MM.1S (cell line): ENCODE measurements around the gene LRRC56.

Experiments used
- DNase-seq: peaks from one replicate; pipeline ENCODE4 v3.0.0-alpha.2; 2015
- H2AFZ ChIP-seq: fragments of 300-600 bp; sonication (generic); 2 replicates; pipeline ENCODE4 v1.6.0; 2016; ENCODE audit warnings: antibody characterized with exemption, low read length
- H3F3A ChIP-seq: fragments of 300-600 bp; sonication (generic); 2 replicates; pipeline ENCODE4 v1.6.1; 2016; ENCODE audit warnings: mild to moderate bottlenecking, antibody characterized with exemption, low read length, moderate library complexity, mixed read lengths; ENCODE audit not compliant: insufficient read depth
- H3K27ac ChIP-seq: fragments of 300-600 bp; sonication (generic); 2 replicates; pipeline ENCODE4 v1.5.1; 2016; ENCODE audit warnings: mild to moderate bottlenecking, low read length
- H3K27me3 ChIP-seq: fragments of 300-600 bp; sonication (generic); replicated peaks from 2 replicates; pipeline ENCODE4 v1.6.0; 2016; ENCODE audit warnings: low read length; ENCODE audit not compliant: insufficient read depth
- H3K36me3 ChIP-seq: fragments of 300-600 bp; sonication (generic); replicated peaks from 2 replicates; pipeline ENCODE4 v1.6.1; 2016; ENCODE audit warnings: mild to moderate bottlenecking, low read length, mixed read lengths; ENCODE audit not compliant: insufficient read depth
- H3K4me1 ChIP-seq: fragments of 300-600 bp; sonication (generic); 2 replicates; pipeline ENCODE4 v1.6.1; 2016; ENCODE audit warnings: low read length, mixed read lengths
- H3K4me2 ChIP-seq: fragments of 300-600 bp; sonication (generic); 2 replicates; pipeline ENCODE4 v1.6.0; 2016; ENCODE audit warnings: low read depth, low read length
- H3K4me3 ChIP-seq: fragments of 300-600 bp; sonication (generic); 2 replicates; pipeline ENCODE4 v1.5.1; 2016; ENCODE audit warnings: low read length, mixed read lengths
- H3K79me2 ChIP-seq: fragments of 300-600 bp; sonication (generic); 2 replicates; pipeline ENCODE4 v1.6.1; 2016; ENCODE audit warnings: mixed run types, low read length, mixed read lengths
- H3K9ac ChIP-seq: fragments of 300-600 bp; sonication (generic); 2 replicates; pipeline ENCODE4 v1.6.1; 2016; ENCODE audit warnings: low read length, mixed read lengths
- H3K9me2 ChIP-seq: fragments of 300-600 bp; sonication (generic); replicated peaks from 2 replicates; pipeline ENCODE4 v1.6.1; 2016; ENCODE audit warnings: mild to moderate bottlenecking, low read length, mixed read lengths; ENCODE audit not compliant: insufficient read depth
- H3K9me3 ChIP-seq: fragments of 300-600 bp; sonication (generic); replicated peaks from 2 replicates; pipeline ENCODE4 v1.6.1; 2016; ENCODE audit warnings: mild to moderate bottlenecking, low read length, mixed read lengths; ENCODE audit not compliant: insufficient read depth
- H4K20me1 ChIP-seq: fragments of 300-600 bp; sonication (generic); 2 replicates; pipeline ENCODE4 v1.6.1; 2016; ENCODE audit warnings: mild to moderate bottlenecking, low read length, moderate library complexity, mixed read lengths; ENCODE audit not compliant: insufficient read depth
- EZH2 ChIP-seq: fragments of 300-600 bp; sonication (generic); optimal IDR thresholded peaks from 2 replicates; pipeline ENCODE3; 2017; ENCODE audit warnings: low read depth, mild to moderate bottlenecking, antibody characterized with exemption, low read length, mixed read lengths
- EZH2phosphoT487 ChIP-seq: fragments of 300-600 bp; sonication (generic); IDR thresholded peaks from 2 replicates; pipeline ENCODE4 v1.6.1; 2018; ENCODE audit warnings: antibody characterized with exemption, low read length
- TF ChIP-seq, protein P1 (sequence below): fragments of 300-600 bp; sonication (generic); IDR thresholded peaks from 2 replicates; pipeline ENCODE4 v1.5.1; 2016; ENCODE audit warnings: antibody characterized with exemption, low read length, mixed read lengths

Gene LRRC56

DNA sequence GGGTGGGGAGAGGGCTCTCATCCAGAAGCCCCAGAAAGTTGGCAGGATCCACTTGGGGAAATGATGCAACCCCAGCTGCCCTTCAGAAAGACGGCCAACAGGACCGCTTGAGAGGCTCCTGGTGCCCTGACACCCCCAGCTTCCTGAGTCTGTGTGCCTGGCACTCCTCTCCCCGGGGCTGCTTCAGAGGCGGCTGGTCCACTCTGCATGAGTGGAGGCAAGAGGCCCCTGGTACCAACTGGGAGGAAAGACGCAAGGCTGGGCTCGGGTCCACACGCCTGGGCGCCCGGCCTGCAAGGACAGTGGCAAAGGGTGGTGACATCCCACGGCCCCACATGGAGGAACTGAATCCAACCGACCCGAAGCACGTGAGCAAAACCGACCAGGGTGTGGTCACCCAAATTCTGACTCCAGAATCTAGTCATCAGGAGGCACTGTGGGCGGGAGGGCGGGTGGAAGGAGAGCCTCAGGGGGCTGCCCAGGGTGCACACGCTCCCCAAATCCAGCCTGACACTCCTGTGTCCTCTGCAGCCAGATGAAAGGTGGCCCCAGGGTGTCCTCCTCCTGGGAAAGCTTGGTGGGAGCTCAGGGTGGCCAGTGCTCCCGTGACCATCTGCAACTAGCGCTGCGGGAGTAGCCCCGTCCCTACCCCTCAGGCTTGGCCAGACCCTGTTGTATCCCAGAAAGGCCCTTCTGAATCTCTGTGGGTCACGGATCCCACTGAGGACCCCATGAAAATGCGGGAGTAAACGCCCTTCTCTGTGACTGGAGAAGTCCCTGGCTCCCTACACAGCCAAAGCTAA is 33.9 kb upstream of the LRRC56 start:
- H3K4me2 ChIP-seq, result no peak overlapping the region
- H3K9me3 ChIP-seq, result no peaks in the 10 kb centered on the region
- no peaks in the 10 kb centered on the region for H3K9me2 ChIP-seq
- H2AFZ ChIP-seq, result no peak overlapping the region
- no peaks in the 10 kb centered on the region for H3K27me3 ChIP-seq
- DNase-seq, result no peak
- 0 out of 2 replicates have a peak, but pooled peaks cover 3% of the 10 kb centered on the region for H3F3A ChIP-seq
- H3K4me1 ChIP-seq, result no peaks in the 10 kb centered on the region
- H3K79me2 ChIP-seq, result peaks cover 45% of the 10 kb centered on the region
- H3K4me3 ChIP-seq, result no peak overlapping the region
- no peak for TF ChIP-seq EZH2phosphoT487
- TF ChIP-seq, protein P1, sequence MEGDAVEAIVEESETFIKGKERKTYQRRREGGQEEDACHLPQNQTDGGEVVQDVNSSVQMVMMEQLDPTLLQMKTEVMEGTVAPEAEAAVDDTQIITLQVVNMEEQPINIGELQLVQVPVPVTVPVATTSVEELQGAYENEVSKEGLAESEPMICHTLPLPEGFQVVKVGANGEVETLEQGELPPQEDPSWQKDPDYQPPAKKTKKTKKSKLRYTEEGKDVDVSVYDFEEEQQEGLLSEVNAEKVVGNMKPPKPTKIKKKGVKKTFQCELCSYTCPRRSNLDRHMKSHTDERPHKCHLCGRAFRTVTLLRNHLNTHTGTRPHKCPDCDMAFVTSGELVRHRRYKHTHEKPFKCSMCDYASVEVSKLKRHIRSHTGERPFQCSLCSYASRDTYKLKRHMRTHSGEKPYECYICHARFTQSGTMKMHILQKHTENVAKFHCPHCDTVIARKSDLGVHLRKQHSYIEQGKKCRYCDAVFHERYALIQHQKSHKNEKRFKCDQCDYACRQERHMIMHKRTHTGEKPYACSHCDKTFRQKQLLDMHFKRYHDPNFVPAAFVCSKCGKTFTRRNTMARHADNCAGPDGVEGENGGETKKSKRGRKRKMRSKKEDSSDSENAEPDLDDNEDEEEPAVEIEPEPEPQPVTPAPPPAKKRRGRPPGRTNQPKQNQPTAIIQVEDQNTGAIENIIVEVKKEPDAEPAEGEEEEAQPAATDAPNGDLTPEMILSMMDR, result no peak
- TF ChIP-seq EZH2, result no peak
- no peak overlapping the region for H3K27ac ChIP-seq
- no peaks in the 10 kb centered on the region; the same call in 1 of the 2 replicates for H3K36me3 ChIP-seq
- H4K20me1 ChIP-seq, result no peaks in the 10 kb centered on the region
- H3K9ac ChIP-seq, result no peak overlapping the region

DNA sequence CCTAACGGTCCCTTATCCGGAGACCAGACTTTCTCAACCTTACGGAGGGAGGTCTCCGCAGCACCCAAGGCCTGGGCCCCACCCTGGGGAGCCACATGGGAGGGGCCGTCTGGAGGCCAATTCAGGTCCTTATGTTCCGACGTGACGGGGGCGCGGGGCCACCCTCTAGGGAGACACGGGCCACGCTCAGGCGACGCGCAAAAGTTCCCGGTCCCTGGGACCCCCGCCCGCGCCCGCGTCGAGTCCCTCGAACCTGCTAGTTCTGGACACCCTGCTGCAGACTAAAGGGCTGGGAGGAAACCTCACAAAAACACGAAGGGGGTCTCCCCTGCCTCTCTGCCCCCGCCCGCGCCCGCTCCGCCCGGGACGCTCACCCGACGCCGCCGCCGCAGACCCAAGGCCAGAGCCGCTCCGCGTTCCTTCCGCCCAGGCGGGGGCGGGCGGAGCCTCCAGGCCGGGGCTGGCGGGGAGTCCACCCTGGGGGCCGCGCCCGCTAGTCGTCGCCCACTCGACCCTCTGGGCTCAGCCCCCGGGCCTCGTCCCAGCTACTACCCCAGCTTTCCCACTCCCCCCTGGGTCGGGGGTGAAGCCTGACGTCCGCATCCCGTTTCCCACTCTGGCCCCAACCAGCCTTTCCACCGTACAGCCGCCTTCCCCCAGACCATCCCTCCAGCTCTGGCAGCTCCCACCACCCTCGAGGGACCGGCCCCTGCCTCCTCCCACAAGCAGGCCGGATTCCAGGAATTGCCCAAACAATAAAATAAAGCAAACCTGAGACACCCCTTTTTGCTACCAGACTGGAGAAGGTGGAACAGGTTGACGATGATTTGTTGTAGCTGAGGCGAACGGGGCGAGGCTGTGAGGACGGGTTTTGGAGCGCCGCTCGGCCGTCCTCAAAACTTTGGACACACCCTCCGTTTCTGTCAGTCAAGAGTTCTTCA is 33.0 kb upstream of the LRRC56 start:
- no peak for TF ChIP-seq EZH2phosphoT487
- TF ChIP-seq EZH2, result no peak
- TF ChIP-seq, protein P1, result no peak
- 0 out of 2 replicates have a peak, but pooled peaks cover 3% of the 10 kb centered on the region for H3F3A ChIP-seq
- H2AFZ ChIP-seq, result no peak overlapping the region
- no peaks in the 10 kb centered on the region for H3K27me3 ChIP-seq
- H3K36me3 ChIP-seq, result no peaks in the 10 kb centered on the region; the same call in 1 of the 2 replicates
- H3K27ac ChIP-seq, result no peak overlapping the region
- no peak overlapping the region for H3K9ac ChIP-seq
- no peaks in the 10 kb centered on the region for H3K9me2 ChIP-seq
- no peak overlapping the region for H3K4me3 ChIP-seq
- DNase-seq, result no peak
- H3K4me1 ChIP-seq, result no peaks in the 10 kb centered on the region
- H3K4me2 ChIP-seq, result no peak overlapping the region
- H3K9me3 ChIP-seq, result no peaks in the 10 kb centered on the region
- no peaks in the 10 kb centered on the region for H4K20me1 ChIP-seq
- peaks cover 45% of the 10 kb centered on the region for H3K79me2 ChIP-seq

DNA sequence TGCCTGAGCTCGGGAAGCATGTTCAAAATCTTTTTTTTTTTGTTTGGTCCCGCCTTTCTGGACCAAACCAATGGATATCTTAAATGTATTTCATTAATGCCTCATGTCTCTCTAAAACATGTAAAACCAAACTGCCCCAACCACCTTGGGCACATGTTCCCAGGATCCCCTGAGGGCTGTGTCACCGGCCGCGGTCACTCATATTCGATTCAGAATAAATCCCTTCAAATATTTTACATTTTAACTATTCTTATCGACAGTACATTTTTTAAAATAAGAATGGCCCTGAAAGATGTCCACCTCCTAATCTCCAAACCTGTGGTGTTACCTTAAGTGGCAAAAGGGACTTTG is 32.4 kb upstream of the LRRC56 start:
- Histone ChIP-seq H3K36me3 (no peaks in the 10 kb centered on the region; the same call in 1 of the 2 replicates), H3K4me1 (no peaks in the 10 kb centered on the region), H2AFZ (no peak overlapping the region), H3K4me2 (no peak overlapping the region), H3K9me2 (no peaks in the 10 kb centered on the region), H3K4me3 (no peak overlapping the region), H3K79me2 (peaks cover 45% of the 10 kb centered on the region), H3K27ac (no peak overlapping the region), H3F3A (0 out of 2 replicates have a peak, but pooled peaks cover 3% of the 10 kb centered on the region), H4K20me1 (no peaks in the 10 kb centered on the region), H3K27me3 (no peaks in the 10 kb centered on the region), H3K9ac (no peak overlapping the region), H3K9me3 (no peaks in the 10 kb centered on the region)
- no peak for TF ChIP-seq EZH2
- TF ChIP-seq, protein P1, result no peak
- TF ChIP-seq EZH2phosphoT487, result no peak
- no peak for DNase-seq
